ENCODE results near the gene FAM50B.
"Not testable (repeated sequence)": the region's sequence is repeated elsewhere in the genome, so short reads cannot be mapped to it uniquely, and the experiment has no call there.

FAM50B gene

DNA sequence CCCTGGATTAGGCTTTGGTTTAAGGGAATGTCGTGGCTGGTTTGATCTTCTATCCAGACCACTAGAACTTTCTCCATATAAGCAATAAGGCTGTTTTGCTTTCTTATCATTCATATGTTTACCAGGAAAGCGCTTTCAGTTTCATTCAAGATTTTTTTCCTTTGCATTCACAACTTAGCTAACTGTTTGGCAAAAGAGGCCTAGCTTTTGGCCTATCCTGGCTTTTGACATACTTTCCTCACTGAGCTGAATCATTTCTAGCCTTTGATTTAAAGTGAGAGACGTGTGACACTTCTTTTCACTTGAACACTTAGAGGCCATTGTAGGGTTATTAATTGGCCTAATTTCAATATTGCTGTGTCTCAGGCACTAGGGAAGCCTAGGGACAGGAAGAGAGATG lies 1.7 kb upstream of the FAM50B start:
- no peak for DNase-seq (ENCODE audit: low read depth in 1 of 2, low spot score in 1 of 2)

DNA sequence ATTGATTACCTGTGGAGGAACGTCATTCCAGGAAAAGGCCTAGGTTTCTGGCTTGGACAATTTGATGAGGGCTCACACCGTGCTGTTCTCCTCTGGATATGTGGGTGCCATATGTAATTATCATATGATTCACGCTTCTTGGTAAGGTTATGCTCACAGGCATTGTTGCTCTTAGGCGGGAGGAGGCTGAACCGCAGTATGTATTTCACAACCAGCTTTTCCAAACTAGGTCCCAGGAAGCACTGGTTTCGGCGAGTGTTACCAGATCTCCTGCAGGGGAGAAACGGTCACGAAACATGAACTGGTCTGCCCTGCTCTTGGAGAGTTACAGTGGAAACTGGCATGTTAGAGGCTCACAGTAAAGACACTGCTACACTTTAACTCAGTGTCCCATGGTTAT lies 793 bp upstream of the FAM50B start:
- DNase-seq (ENCODE audit: low read depth in 1 of 2, low spot score in 1 of 2), result no peak

- no peak for DNase-seq (ENCODE audit: low read depth in 1 of 2, low spot score in 1 of 2)
Observed at GRCh38 chr6:3849681-3850450, 693 bp downstream of the FAM50B start.

DNA sequence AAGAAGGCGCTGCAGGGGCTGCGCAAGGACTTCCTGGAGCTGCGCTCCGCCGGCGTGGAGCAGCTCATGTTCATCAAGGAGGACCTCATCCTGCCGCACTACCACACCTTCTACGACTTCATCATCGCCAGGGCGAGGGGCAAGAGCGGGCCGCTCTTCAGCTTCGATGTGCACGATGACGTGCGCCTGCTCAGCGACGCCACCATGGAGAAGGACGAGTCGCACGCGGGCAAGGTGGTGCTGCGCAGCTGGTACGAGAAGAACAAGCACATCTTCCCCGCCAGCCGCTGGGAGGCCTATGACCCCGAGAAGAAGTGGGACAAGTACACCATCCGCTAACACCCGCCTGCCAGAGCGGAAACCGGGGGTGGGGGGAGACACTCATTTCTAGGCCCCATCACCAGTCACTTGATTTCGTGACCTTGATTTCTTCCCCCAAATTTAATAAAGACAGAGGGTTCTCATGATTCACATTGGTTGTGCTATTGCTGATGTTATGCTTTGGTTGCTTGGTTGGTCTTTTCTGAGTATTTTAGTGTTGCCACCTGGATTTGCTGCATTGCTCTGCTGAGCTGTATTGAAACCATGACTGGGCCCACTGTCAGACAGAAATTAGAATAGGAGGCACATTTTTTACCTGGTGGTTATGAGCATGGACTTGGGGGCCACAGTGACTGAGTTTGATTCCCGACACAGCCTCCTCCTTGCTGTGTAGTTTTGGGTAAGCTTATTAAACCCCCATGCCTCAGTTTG lies 1.5 kb downstream of the FAM50B start:
- DNase-seq (ENCODE audit: low read depth in 1 of 2, low spot score in 1 of 2), result peak in 1 of 2 donors; percentile 17

DNA sequence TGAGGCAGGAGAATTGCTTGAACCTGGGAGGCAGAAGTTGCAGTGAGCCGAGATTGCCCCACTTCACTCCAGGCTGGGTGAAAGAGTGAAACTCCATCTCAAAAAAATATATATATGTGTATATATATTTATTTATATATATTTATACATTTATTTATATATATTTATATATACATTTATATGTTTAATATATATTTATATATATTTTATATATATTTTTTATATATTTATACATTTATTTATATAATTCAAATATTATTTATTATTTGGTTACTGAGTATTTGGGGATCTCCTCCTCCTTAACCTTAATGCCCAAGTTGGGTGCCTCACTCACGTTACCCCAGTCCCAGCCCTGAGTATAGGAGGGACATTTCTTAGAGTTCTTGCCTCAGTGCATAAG lies 2.7 kb downstream of the FAM50B start:
- DNase-seq (ENCODE audit: low read depth in 1 of 2, low spot score in 1 of 2), result no peak

DNA sequence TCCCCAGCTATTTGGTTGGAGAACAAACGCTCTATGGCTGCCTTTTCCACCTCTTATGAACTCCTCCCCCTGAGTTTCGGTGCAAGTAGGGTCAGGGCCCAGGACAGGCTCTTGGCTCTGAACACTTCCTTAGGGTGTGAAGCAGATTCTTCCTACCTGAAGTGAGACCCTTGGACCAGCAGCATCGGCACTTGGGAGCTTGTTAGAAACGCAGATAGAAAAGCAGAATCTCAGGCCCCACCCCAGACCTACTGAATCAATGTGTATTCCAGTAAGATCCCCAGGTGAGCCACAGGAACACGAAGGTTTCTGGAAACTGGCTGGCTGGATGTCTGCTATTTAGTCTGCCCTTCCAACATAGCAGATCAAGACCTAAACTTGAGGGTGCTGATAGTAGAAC lies 3.2 kb downstream of the FAM50B start:
- no peak for DNase-seq (ENCODE audit: low read depth in 1 of 2, low spot score in 1 of 2)

DNA sequence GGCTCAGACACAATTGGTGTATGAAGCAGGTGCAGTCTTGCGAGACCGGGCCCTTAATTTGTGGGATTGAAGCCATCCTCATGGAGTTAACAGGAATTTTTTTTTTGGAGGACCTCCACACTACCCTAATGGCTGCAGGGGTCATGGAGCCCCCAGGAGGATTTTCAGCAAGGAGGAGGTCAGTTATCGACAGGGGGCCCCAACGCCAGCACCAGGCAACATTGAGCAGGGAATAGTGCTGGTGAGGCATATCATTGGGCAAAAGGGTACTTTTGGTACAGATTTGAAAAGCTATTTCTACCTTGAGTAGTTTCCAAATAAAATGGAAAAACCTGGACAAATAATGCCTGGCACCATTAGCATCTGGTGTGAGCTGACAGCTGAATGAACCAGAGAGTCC lies 6.7 kb downstream of the FAM50B start:
- DNase-seq (ENCODE audit: low read depth in 1 of 2, low spot score in 1 of 2), result no peak

GRCh38 chr6:3856576-3856975 lies 7.4 kb downstream of the FAM50B start:
- no peak for DNase-seq (ENCODE audit: low read depth in 1 of 2, low spot score in 1 of 2)

DNA sequence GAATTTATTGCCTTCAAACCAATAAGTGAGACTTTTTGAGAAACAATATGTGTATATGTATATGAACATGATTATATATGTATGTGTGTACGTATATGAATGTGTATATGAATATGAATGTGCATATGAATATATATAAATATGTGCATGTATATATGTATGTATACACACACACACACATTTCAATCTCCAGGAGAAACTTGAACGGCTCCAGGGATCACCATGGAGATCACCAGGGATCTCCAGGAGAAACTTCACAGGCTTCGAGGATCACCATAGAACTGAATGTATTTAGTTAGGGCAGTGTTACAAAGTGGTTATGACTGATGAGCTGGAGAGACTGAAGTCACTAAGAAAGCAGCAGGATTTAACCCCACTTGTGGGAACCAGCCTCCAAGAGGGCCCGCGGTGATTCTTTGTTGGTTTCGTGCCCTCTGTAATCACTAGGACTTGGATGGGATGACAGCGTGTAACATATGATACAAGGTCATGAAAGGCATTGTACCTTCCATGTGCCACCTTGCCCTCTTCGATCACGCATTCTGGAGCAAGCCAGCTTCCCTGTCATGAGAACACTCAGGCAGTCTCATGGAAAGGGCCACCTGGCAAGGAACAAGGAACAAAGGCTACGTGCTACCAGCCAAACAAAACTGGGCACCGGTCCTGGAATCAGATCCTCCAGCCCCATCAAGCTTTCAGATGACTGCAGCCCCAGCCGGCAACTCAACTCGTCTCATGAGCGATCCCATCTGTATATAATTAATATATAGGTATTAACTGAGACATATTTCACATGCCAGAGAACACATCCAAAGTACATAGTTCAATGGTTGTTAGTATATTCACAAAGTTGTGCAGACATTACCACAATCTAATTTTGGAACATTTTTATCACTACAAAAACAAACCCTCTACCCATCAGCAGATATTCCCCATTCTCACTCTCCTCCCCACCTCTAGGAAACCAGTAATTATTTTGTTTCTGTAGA lies 8.6 kb downstream of the FAM50B start:
- no peak for DNase-seq (ENCODE audit: low read depth in 1 of 2, low spot score in 1 of 2)

DNA sequence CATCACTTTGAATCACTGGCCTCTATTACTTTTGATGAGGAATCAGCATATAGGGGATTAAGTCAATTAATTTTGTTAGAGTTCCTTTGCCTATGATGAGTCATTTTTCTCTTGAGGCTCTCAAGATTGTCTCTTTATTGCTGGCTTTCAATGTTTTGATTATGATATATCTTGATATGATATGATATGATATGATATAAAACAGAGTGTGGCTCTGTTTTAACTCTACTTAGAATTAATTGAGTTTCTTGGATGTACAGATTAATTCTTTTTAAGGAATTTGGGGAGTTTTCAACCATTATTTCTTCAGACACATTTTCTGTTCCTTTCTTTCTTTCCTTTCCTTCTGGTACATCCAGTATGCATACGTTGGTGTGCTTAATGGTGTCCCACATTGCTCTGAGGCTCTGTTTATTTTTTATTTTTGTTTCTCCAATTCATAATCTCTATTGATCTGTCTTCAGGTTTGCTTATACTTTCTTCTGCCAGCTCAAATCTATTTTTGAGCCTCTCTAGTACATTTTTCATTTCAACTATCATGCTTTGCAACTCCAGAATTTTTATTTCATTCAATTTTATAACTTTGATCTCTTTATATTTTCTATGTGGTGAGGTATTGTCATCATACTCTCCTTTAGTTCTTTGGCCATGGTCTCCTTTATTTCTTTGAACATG lies 10.8 kb downstream of the FAM50B start:
- no peak for DNase-seq (ENCODE audit: low read depth in 1 of 2, low spot score in 1 of 2)

DNA sequence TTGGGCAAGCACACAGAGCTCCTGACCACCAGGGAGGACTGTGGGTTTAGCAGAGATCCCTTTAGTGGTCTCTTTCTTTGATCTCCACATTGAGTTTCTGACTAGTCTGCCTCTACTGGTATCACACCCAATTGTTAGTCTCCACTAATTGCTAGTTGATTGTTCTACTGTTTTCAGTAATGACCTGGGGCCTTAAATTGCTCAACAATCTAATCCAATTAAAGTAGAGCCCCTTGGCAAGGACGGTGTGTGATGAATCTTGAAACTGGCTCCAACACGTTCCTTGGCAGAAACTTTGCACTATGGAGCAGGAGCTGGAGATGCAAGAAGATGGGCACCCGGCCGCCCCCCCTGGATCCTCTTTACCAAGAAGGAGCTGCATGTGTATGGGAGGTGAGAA lies 12.3 kb downstream of the FAM50B start:
- no peak for DNase-seq (ENCODE audit: low read depth in 1 of 2, low spot score in 1 of 2)

- DNase-seq (ENCODE audit: low read depth in 1 of 2, low spot score in 1 of 2), result no peak
Observed at GRCh38 chr6:3862038-3862437, 12.9 kb downstream of the FAM50B start.

DNA sequence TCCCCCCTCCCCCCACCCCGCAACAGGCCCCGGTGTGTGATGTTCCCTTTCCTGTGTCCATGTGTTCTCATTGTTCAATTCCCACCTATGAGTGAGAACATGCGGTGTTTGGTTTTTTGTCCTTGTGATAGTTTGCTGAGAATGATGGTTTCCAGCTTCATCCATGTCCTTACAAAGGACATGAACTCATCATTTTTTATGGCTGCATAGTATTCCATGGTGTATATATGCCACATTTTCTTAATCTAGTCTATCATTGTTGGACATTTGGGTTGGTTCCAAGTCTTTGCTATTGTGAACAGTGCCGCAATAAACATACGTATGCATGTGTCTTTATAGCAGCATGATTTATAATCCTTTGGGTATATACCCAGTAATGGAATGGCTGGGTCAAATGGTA lies 14.1 kb downstream of the FAM50B start:
- not testable (repeated sequence) for DNase-seq (ENCODE audit: low read depth in 1 of 2, low spot score in 1 of 2)

- no peak for DNase-seq (ENCODE audit: low read depth in 1 of 2, low spot score in 1 of 2)
Observed at GRCh38 chr6:3865463-3865862, 16.3 kb downstream of the FAM50B start.

GRCh38 chr6:3867641-3868502 lies 18.7 kb downstream of the FAM50B start:
- no peak for DNase-seq (ENCODE audit: low read depth in 1 of 2, low spot score in 1 of 2)

DNA sequence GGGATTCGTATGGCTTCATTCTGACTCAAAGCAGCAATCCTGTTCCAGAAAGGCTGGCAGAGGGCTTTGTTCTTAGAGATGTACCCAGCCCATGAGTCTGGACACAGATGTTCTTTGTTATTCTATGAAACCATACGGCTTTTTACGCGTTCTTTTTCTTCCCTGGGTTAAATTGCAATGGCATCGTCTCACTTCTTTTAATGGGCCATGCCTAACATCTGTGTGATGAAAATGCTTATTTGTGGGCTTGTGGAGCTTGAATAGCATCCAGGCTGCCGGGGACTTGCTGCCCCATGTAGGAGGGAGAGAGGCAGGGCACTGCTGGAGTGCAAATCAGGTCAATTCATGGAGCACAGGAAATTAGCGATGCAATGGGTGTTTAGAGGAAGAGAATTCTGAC lies 19.4 kb downstream of the FAM50B start:
- DNase-seq (ENCODE audit: low read depth in 1 of 2, low spot score in 1 of 2), result no peak

DNA sequence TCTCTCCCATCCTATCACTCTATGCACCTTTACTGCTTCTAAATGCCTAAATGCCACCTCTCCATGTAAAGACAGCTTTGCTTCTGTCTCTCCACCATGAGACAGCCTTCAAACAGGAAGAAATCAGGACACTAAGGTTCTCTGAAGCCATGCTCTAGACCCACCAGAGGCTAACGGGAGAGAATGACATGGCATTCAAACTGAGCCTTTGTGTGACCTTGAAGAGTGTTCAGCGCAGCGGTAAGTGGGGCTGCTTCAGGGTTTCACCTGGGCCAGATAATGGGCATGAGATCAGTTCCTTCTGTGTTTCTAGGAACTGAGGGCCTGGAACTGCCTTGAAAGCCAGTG lies 20.1 kb downstream of the FAM50B start:
- DNase-seq (ENCODE audit: low read depth in 1 of 2, low spot score in 1 of 2), result no peak

DNA sequence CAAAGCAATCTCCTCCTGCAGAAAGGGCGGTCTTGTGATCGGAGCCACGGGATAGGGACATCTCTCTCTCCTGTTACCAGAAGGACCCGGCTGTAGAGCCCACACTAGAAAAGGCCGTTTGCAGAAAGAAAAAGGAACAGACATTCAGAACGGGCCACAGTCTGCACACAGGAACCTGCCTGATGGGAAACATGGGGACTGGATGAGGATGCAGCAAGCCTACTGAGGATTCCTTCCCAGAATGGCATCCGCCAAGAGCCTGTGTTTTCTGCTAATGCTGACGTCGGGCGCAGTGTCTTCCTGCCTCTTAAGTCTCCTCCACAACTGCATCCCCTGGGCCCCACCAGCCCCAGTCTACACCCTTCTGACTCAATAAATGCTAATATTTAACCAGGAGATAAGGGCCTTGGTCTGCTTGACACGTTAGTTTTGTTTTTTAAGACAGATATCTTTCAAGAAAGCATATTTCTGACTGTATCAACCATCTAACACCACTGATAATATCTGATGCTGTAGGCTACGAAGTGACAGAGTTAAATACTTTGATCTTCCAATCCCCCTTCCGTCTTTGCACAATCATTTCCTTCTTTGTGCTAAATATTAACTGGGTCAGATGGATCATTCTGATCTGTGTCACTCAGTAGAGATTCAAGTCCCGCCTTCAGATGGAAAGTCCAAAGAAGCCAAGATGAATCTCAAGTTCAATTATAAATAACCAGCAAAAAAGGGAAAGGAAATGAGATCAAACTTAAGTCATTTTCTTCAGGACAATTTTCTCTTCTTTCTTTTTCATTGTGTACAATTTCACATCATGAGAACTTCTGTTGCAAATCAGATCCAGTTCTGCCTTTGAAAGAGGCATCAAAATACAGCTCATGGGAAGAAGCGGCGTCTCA lies 20.7 kb downstream of the FAM50B start:
- no peak for DNase-seq (ENCODE audit: low read depth in 1 of 2, low spot score in 1 of 2)

- DNase-seq (ENCODE audit: low read depth in 1 of 2, low spot score in 1 of 2), result no peak
Observed at GRCh38 chr6:3870528-3870925, 21.4 kb downstream of the FAM50B start.

Data from activated T-helper 1 cell treated with anti-CD3 and anti-CD28 coated beads, Interleukin-2, amount 50 U/mL, for 16 hours (primary cell).